Fibroblast of the aortic adventitia (primary cell): ENCODE data around the gene AFF2. TPM values are rescaled to one million over a fixed set of nuclear protein-coding genes. Genes with fewer than 3 reads are reported as not detected.
A peak's percentile ranks its signal among the peaks of the same experiment; 100 is the strongest.

ENCODE experiments used
- DNase-seq: peaks from one replicate; pipeline ENCODE4 v3.0.0-alpha.2; 2010; ENCODE audit warnings: low read depth
- H3K4me3 ChIP-seq: 2 replicates; pipeline ENCODE4 v1.5.1; 2011; ENCODE audit warnings: low read depth, mild to moderate bottlenecking, control low read depth, low read length, moderate library complexity
- total RNA-seq: library from RNA; depleted of rRNA; stranded (reverse); fragments of >200 nt; gene quantifications from 2 replicates; pipeline ENCODE4 v1.2.3, GENCODE V29; 2012; ENCODE audit warnings: low replicate concordance
- TF ChIP-seq, protein P1 (sequence below): IDR thresholded peaks from 2 replicates; pipeline ENCODE4 v1.5.1; 2011; ENCODE audit warnings: mild to moderate bottlenecking, low read length, control low read depth, inconsistent platforms; ENCODE audit not compliant: insufficient read depth

The AFF2 gene
- total RNA-seq, 1 donor, result 6.6 TPM

DNA sequence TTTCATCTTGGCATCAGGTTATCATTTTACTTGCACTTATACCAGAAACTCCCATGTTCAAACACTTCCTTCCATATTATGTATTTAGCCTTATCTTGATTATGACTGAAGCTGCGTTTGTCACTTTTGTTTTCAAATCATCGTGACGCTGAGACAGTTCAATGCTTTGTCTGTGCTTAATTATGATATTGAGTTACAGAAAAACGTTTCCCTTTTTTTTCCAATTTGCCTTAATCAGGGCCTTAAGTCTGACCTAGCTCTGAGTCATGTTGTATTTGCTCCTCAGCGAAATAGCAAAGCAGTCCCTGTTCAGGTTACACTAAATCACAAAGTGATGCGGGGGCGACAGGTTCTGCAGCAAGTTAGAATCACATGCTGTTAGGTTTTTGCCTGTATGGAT lies 254.7 kb downstream of the AFF2 start:
- DNase-seq, result no peak
- TF ChIP-seq, protein P1, sequence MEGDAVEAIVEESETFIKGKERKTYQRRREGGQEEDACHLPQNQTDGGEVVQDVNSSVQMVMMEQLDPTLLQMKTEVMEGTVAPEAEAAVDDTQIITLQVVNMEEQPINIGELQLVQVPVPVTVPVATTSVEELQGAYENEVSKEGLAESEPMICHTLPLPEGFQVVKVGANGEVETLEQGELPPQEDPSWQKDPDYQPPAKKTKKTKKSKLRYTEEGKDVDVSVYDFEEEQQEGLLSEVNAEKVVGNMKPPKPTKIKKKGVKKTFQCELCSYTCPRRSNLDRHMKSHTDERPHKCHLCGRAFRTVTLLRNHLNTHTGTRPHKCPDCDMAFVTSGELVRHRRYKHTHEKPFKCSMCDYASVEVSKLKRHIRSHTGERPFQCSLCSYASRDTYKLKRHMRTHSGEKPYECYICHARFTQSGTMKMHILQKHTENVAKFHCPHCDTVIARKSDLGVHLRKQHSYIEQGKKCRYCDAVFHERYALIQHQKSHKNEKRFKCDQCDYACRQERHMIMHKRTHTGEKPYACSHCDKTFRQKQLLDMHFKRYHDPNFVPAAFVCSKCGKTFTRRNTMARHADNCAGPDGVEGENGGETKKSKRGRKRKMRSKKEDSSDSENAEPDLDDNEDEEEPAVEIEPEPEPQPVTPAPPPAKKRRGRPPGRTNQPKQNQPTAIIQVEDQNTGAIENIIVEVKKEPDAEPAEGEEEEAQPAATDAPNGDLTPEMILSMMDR, result no peak
- no peak overlapping the region for H3K4me3 ChIP-seq

DNA sequence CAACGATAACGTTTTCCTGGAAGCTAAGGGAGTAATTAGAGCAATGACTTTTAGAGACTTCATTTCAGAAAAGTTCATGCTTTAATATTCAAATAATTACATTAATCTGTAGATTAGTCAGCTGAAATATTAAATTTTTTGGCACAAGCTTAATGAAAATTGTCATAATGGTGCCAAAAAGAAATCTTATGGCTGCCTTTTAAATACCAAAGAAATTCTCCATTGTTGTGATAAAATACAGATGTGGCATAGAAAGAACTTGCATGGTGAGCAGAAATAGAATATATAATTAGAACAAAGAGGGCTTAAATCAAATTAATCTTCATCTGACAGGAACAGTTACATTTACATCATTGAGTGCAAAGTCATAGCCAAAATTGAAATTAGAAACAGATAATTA lies 263.5 kb downstream of the AFF2 start:
- DNase-seq, result peak; percentile 10
- H3K4me3 ChIP-seq, result no peak overlapping the region

DNA sequence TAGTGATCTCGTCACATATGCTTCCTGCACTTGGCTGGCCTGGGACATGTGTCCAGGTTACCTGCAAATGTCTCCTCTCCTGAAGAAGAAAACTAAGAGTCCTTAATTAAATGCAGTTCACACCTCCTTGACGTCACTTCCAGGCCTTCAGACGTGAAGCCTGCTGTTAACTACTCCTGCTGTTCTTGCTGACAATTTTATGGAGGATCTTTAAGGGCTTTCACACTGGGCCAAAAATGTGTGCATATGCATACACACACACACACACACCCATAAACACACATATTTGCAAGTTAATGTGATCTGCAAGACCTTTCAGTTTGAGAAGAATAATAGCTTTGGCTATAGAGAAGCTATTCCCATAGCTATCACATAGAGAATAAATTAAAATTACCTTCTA lies 267.9 kb downstream of the AFF2 start:
- DNase-seq, result no peak
- H3K4me3 ChIP-seq, result no peak overlapping the region
- TF ChIP-seq, protein P1, result no peak

More for the DNA sequence above, 263.5 kb downstream of the AFF2 start:
- TF ChIP-seq, protein P1, result no peak

DNA sequence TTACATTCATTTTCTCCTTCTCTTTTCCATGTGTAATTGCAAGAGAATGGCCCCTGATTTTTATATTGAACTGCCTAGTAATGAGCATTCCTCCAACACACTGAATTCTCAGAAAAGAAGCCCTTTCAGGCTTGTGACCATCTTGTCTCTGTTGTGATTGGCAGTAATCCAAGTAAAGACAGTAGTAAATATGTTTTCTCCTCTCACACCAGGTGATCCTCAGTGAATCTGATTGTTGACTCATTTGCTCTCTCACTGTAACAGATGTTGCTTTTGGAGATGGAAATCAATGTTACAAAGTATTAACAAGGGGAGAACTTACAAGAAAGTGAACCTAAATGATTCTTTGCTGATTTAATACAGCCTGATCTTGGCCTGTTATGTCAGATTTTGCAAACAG lies 271.0 kb downstream of the AFF2 start:
- DNase-seq, result peak; percentile 2
- TF ChIP-seq, protein P1, result no peak
- H3K4me3 ChIP-seq, result no peak overlapping the region

DNA sequence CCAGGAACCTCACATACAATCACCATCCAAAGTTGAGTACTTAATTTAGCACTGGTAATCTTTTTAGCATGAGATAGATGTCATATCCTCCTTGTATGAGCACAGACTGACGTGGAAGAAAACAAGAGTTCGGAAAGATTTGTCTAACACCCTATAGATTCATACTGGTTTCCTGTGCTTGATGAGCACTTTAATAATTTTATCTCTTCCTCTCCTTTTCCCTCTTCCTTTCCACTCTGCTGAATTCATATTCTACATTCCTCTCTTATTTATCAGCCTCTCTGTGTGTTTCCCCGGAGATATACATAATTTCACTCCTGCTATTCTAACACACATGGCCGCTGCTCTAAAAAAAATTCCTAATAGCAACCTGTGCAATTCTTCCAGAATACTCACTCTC lies 273.9 kb downstream of the AFF2 start:
- peak; percentile 17 for DNase-seq
- TF ChIP-seq, protein P1, result no peak
- no peak overlapping the region for H3K4me3 ChIP-seq

DNA sequence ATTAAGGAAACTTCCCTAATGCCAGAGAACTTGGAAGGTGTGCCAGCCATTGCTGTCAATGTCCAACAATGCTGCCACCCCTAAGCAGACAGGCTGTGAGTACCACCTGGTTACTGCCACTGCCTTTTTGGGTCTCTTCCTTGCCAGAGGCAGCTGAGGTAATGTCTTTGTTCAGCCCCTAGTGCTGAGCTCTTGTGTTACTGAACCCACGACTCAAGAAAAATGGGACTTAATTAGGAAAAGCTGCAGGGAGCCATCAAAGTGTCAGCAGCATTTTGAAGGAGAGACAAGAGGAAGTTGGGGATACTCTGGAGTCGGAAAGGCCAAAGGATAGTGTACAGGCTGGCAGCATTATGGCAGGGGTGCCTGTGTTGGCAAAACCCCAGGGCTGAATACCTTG lies 283.7 kb downstream of the AFF2 start:
- no peak for DNase-seq
- TF ChIP-seq, protein P1, result no peak
- no peak overlapping the region for H3K4me3 ChIP-seq

DNA sequence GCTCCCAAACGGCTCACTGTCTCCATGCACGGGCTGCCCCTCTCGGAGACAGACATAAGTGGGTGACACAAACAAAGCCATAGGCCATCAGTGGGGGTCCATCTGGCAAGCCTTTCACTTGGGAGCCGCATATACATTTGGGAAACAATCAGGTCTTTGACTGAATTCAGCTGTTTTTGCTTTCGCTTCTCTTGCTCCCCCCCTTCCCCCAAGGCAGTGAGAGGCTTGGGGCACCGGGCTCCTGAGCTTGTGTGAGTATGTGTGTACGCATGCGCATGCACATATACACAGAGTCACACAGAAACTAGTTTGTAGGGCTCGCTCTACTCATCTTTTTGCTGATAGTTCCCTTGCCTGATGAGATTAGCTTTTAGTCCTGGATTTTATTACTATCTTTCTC lies 284.4 kb downstream of the AFF2 start:
- no peak for DNase-seq
- H3K4me3 ChIP-seq, result no peak overlapping the region
- TF ChIP-seq, protein P1, result no peak
